HepG2 (cell line): ENCODE measurements around the gene AGR2. TPM values are rescaled to one million over a fixed set of nuclear protein-coding genes. Genes with fewer than 3 reads are reported as not detected.

Source experiments
- BRD4 ChIP-seq: sonication (generic); formaldehyde crosslinking; IDR thresholded peaks from 2 replicates; pipeline ENCODE4 v1.4.0; 2020; ENCODE audit warnings: missing genetic modification reagents
- CC2D1A ChIP-seq: sonication (generic); formaldehyde crosslinking; IDR thresholded peaks from 2 replicates; pipeline ENCODE4 v1.8.1; 2023; ENCODE audit warnings: mild to moderate bottlenecking, missing genetic modification reagents
- HOXA3 ChIP-seq: sonication (generic); formaldehyde crosslinking; IDR thresholded peaks from 2 replicates; pipeline ENCODE4 v1.5.0; 2020; ENCODE audit warnings: missing genetic modification reagents
- PHF8 ChIP-seq: sonication (generic); formaldehyde crosslinking; IDR thresholded peaks from 2 replicates; pipeline ENCODE4 v1.5.0; 2020; ENCODE audit warnings: missing genetic modification reagents
- SIX1 ChIP-seq: sonication (generic); formaldehyde crosslinking; IDR thresholded peaks from 2 replicates; pipeline ENCODE4 v1.4.0; 2020; ENCODE audit warnings: missing genetic modification reagents, borderline replicate concordance
- ZNF121 ChIP-seq: sonication (generic); formaldehyde crosslinking; IDR thresholded peaks from 2 replicates; pipeline ENCODE4 v1.5.0; 2020; ENCODE audit warnings: mild to moderate bottlenecking, missing genetic modification reagents
- ZSCAN29 ChIP-seq: sonication (generic); formaldehyde crosslinking; conservative IDR thresholded peaks from 2 replicates; pipeline ENCODE4 v1.4.0; 2020; ENCODE audit warnings: mild to moderate bottlenecking, missing genetic modification reagents
- polyA plus RNA-seq, 8 experiments: library from polyadenylated mRNA; depleted of rRNA in 3 of 8; stranded (reverse) in 7 of 8; unstranded in 1 of 8; fragments of >200 nt; fragmentation: Illumina TruSeq in 4 of 8; extraction: Trizol in 4 of 8; gene quantifications; 2 replicates each; pipeline versions ENCODE4 v1.2.1 to v1.2.3, GENCODE V29; 2011 to 2016; ENCODE audit warnings: low read depth in 4 of 8, missing spikeins in 1 of 8, mixed read lengths in 1 of 8; ENCODE audit not compliant: insufficient read depth in 1 of 8
- total RNA-seq, 5 experiments: library from RNA; depleted of rRNA; stranded (reverse); fragments of >200 nt; fragmentation: Illumina TruSeq; extraction: Trizol; gene quantifications; 2 replicates each; pipeline ENCODE4 v1.2.3, GENCODE V29; 2016; ENCODE audit warnings: low read depth in 1 of 5
- TF ChIP-seq, protein P1 (sequence below): sonication (generic); formaldehyde crosslinking; IDR thresholded peaks from 2 replicates; pipeline ENCODE4 v1.4.0; 2020; ENCODE audit warnings: mild to moderate bottlenecking, missing genetic modification reagents
- TF ChIP-seq, protein P2 (sequence below): sonication (generic); IDR thresholded peaks from 2 replicates; pipeline ENCODE4 v1.6.1; 2016; ENCODE audit warnings: low read depth, borderline replicate concordance
- TF ChIP-seq, protein P3 (sequence below): sonication (generic); formaldehyde crosslinking; IDR thresholded peaks from 2 replicates; pipeline ENCODE4 v1.4.0; 2020; ENCODE audit warnings: missing genetic modification reagents
- TF ChIP-seq, protein P4 (sequence below): sonication (generic); formaldehyde crosslinking; conservative IDR thresholded peaks from 2 replicates; pipeline ENCODE4 v1.4.0; 2020; ENCODE audit warnings: missing genetic modification reagents
- TF ChIP-seq, protein P5 (sequence below): IDR thresholded peaks from 2 replicates; pipeline ENCODE4 v1.4.0; 2020; ENCODE audit warnings: mild to moderate bottlenecking, missing genetic modification reagents
- TF ChIP-seq, protein P6 (sequence below): sonication (generic); formaldehyde crosslinking; IDR thresholded peaks from 2 replicates; pipeline ENCODE4 v1.5.0; 2020; ENCODE audit warnings: missing genetic modification reagents, mild to moderate bottlenecking, borderline replicate concordance

Gene AGR2
- total and polyA plus RNA-seq, 2 of the 13 experiments (the other 11 are each of a cell fraction or from before 2014, with no cell fraction given) = 1.7 to 2.9 TPM

DNA sequence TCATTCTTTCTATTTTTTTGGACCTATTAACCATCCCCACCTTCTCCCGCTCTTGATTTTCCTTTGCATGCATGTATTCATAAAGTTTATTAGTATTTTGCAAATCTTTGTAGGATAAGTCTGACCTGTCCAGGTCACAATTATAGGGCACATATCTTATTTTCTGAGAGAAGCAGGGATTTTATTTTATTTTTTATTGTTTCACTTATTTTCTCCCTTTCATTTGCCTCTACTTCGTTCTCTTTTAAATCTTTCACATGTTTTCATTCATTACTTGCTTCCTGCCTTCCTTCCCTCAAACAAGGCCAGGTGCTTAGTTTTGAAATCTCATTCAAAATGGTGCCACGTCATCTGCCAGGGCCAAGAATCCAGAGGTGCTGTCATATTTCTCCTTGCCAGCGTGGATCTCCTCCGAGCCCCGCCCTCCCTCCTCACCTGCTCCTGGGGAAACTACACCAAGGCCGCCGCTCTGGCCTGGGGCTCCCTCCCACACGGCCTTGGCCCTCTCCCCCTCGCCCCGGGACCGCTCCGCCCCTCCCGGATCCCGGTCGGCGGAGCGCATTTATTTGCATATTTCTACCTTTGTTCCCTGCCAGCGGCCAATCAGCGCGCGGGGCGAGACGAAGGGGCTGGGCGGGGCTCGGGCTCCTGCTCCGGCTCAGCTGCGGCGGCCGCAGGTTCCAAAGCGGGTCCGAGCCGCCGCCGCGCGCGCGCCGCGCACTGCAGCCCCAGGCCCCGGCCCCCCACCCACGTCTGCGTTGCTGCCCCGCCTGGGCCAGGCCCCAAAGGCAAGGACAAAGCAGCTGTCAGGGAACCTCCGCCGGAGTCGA is 51.5 kb downstream of the AGR2 start, which contains the start of gene TSPAN13 (continued):
- TF ChIP-seq ZNF121 (no peak), CC2D1A (CRISPR knock-in tag) (no peak), SIX1 (CRISPR knock-in tag) (no peak), PHF8 (peak; percentile 62), HOXA3 (CRISPR knock-in tag) (peak; percentile 28; the same call in 1 of the 2 replicates), BRD4 (CRISPR knock-in tag) (no peak), ZSCAN29 (CRISPR knock-in tag) (no peak)
- TF ChIP-seq, protein P1, sequence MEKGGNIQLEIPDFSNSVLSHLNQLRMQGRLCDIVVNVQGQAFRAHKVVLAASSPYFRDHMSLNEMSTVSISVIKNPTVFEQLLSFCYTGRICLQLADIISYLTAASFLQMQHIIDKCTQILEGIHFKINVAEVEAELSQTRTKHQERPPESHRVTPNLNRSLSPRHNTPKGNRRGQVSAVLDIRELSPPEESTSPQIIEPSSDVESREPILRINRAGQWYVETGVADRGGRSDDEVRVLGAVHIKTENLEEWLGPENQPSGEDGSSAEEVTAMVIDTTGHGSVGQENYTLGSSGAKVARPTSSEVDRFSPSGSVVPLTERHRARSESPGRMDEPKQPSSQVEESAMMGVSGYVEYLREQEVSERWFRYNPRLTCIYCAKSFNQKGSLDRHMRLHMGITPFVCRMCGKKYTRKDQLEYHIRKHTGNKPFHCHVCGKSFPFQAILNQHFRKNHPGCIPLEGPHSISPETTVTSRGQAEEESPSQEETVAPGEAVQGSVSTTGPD = no peak
- TF ChIP-seq, protein P2, sequence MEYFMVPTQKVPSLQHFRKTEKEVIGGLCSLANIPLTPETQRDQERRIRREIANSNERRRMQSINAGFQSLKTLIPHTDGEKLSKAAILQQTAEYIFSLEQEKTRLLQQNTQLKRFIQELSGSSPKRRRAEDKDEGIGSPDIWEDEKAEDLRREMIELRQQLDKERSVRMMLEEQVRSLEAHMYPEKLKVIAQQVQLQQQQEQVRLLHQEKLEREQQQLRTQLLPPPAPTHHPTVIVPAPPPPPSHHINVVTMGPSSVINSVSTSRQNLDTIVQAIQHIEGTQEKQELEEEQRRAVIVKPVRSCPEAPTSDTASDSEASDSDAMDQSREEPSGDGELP = peak; percentile 12; the same call in 1 of the 2 replicates
- TF ChIP-seq, protein P3, sequence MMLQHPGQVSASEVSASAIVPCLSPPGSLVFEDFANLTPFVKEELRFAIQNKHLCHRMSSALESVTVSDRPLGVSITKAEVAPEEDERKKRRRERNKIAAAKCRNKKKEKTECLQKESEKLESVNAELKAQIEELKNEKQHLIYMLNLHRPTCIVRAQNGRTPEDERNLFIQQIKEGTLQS (CRISPR knock-in tag) = no peak
- TF ChIP-seq, protein P4, sequence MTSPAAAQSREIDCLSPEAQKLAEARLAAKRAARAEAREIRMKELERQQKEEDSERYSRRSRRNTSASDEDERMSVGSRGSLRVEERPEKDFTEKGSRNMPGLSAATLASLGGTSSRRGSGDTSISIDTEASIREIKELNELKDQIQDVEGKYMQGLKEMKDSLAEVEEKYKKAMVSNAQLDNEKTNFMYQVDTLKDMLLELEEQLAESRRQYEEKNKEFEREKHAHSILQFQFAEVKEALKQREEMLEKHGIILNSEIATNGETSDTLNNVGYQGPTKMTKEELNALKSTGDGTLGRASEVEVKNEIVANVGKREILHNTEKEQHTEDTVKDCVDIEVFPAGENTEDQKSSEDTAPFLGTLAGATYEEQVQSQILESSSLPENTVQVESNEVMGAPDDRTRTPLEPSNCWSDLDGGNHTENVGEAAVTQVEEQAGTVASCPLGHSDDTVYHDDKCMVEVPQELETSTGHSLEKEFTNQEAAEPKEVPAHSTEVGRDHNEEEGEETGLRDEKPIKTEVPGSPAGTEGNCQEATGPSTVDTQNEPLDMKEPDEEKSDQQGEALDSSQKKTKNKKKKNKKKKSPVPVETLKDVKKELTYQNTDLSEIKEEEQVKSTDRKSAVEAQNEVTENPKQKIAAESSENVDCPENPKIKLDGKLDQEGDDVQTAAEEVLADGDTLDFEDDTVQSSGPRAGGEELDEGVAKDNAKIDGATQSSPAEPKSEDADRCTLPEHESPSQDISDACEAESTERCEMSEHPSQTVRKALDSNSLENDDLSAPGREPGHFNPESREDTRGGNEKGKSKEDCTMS (CRISPR knock-in tag) = no peak
- TF ChIP-seq, protein P5, sequence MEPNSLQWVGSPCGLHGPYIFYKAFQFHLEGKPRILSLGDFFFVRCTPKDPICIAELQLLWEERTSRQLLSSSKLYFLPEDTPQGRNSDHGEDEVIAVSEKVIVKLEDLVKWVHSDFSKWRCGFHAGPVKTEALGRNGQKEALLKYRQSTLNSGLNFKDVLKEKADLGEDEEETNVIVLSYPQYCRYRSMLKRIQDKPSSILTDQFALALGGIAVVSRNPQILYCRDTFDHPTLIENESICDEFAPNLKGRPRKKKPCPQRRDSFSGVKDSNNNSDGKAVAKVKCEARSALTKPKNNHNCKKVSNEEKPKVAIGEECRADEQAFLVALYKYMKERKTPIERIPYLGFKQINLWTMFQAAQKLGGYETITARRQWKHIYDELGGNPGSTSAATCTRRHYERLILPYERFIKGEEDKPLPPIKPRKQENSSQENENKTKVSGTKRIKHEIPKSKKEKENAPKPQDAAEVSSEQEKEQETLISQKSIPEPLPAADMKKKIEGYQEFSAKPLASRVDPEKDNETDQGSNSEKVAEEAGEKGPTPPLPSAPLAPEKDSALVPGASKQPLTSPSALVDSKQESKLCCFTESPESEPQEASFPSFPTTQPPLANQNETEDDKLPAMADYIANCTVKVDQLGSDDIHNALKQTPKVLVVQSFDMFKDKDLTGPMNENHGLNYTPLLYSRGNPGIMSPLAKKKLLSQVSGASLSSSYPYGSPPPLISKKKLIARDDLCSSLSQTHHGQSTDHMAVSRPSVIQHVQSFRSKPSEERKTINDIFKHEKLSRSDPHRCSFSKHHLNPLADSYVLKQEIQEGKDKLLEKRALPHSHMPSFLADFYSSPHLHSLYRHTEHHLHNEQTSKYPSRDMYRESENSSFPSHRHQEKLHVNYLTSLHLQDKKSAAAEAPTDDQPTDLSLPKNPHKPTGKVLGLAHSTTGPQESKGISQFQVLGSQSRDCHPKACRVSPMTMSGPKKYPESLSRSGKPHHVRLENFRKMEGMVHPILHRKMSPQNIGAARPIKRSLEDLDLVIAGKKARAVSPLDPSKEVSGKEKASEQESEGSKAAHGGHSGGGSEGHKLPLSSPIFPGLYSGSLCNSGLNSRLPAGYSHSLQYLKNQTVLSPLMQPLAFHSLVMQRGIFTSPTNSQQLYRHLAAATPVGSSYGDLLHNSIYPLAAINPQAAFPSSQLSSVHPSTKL (CRISPR knock-in tag) = peak; percentile 64
- TF ChIP-seq, protein P6, sequence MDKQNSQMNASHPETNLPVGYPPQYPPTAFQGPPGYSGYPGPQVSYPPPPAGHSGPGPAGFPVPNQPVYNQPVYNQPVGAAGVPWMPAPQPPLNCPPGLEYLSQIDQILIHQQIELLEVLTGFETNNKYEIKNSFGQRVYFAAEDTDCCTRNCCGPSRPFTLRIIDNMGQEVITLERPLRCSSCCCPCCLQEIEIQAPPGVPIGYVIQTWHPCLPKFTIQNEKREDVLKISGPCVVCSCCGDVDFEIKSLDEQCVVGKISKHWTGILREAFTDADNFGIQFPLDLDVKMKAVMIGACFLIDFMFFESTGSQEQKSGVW = no peak
